HG03558 (cell line): ENCODE results near the gene DDX56.

Experiments
- ATAC-seq: cut with Tn5 transposase; IDR thresholded peaks from one replicate; pipeline ENCODE4 v1.9.1; 2021; ENCODE audit warnings: moderate number of reproducible peaks; ENCODE audit not compliant: unreplicated experiment; ENCODE audit errors: extremely low read depth

DDX56 gene, protein sequence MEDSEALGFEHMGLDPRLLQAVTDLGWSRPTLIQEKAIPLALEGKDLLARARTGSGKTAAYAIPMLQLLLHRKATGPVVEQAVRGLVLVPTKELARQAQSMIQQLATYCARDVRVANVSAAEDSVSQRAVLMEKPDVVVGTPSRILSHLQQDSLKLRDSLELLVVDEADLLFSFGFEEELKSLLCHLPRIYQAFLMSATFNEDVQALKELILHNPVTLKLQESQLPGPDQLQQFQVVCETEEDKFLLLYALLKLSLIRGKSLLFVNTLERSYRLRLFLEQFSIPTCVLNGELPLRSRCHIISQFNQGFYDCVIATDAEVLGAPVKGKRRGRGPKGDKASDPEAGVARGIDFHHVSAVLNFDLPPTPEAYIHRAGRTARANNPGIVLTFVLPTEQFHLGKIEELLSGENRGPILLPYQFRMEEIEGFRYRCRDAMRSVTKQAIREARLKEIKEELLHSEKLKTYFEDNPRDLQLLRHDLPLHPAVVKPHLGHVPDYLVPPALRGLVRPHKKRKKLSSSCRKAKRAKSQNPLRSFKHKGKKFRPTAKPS

DNA sequence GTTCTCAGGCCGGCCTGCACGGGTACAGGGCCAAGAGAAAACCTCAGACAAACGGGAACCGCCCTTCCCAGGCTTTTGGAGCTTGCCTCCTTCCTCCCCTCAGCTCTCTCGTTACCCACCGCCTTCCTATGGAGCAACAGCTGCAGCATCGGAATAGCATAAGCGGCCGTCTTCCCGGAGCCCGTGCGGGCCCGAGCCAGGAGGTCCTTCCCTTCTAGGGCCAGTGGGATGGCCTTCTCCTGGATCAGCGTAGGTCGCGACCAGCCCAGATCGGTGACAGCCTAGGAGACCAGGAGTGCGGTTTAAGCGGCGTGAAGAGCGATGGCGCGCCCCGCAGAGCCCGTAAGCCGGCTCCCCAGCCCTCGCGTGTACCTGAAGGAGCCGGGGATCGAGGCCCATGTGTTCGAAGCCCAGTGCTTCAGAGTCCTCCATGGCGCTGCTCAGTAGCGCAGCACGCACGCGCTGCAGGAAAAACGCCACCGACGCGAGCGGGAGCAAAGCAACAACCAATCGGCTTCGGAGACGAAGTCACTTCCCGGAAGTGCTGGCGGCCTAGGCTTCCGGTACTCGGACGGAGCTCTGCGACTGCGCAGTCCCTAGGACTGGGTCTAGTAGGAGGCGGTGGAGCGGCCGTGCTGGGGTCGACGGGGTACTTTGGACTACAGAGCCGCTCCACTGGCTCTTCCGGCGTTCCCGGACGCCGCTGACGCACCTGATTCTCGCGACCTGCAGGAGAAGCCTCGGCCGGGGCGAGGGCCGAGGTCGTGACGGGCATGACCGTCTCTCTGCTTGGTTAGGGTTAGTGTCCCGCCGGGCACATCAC, at the start of gene DDX56:
DDX56 (minus strand) TSS at position 445 of the 823 bp plus-strand sequence; CDS start at position 432, 13 bp downstream.
- peak; percentile 86 for ATAC-seq

DNA sequence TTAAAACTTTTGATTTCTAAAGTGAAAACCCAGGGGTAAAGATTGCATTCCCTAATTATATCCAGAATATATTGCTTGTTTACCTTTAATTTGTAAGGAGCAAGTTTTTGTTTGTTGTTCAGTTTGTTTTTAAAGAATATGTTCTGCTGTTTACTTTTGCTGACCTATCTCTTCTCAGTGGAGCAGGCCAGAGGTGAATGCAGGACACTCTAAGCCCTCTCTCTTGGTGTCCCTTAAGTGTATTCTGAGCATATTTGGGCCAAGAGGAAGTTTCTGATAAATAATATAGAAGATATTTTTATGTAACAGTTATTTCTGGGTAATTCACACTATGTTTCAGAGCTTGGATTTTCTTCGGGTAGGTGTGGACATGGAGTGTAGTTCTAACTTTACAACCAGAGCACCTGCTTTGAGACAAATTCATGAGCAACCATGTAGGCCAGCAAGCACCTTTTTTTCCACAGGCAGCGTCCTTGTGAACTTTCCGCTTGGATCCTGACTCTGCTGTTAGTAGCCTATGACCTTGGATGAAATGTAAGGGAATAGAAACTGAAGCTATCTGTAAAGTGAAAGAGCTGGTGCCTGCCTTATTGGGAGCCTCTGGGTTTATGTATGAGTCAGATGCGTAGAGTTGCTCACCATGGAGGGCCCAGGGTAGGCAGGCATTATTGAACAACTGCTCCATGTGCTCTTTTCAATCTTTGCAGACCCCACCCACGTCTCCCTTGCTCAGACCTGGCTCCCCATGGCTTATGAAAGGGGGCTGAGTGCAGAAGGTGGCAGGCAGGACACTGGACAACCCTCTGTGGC, 48.8 kb upstream of the DDX56 start:
- ATAC-seq, result no peak

DNA sequence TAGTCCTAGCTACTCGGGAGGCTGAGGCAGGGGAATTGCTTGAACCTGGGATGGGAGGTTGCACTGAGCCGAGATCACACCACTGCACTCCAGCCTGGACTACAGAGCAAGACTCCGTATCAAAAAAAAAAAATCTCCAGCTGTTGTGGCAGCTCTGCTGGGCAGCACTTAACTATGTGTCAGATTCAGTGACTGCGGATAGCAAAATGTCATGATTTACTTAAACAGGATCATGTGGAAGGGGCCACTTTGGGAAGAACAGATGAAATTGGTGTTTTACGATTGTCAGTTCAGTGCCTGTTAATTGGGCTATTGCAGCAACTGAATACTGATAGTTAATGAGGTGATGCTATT, 48.0 kb upstream of the DDX56 start:
- no peak for ATAC-seq

DNA sequence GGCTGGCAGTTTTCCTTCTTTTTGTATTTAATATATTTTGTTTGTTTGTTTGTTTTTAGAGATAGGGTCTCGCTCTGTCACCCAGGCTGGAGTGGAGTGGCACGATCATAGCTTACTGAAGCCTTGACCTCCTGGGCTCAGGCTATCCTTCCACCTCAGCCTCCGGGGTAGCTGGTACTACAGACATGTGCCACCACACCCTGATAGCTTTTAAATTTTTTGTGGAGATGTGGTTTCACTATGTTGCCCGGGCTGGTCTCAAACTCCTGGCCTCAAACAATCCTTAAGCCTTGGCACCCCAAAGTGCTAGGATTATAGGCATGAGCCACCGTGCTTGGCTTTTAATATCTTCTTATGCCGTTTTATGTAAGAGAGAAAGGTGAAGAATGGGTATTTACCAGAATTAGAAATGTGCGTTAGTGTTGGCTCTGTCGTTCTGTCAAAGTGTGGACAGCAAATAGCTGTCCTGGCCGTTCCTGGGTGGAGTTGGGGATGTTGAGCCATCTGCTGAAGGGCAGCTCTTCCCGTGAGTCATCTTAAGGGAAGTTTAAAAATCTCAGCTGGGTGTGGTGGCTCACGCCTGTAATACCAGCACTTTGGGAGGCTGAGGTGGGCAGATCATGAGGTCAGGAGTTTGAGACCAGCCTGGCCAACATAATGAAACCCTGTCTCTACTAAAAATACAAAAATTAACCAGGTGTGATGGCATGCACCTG, 47.5 kb upstream of the DDX56 start:
- ATAC-seq, result no peak

DNA sequence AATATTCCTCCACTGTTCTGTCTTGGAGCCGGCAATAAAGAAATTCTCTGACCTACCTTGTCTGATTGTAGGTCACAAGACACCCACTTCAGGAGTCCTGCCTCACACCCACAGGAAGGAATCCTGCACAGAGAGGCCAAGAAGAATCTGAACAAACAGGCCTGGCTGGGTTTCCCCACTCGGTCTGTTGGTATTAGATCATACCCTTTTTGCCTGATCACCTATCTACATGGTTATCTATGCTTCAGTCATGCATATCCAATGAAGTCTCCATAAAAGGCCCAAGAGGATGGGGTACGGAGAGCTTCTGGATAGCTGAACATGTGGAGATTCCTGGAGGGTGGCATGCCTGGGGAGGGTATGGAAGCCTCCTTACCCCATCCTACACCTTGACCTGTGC, 45.0 kb upstream of the DDX56 start:
- no peak for ATAC-seq

DNA sequence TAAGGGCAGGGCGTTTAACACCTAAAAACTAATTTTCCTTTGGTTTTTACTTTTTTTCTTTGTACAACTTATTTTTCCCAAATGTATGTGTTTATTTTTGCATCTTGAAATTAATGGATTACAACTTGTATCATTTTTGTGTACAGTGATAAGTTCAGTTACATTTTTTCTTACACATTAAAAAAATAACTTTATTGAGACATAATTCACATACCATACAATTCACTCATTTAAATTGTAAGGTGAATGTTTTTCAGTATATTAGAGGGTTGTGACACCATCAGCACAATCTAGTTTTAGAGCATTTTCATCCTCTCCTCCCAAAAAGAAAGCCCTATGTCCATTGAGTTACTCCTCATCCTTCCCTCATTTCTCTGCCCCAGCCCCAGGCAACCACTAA, 44.3 kb upstream of the DDX56 start:
- ATAC-seq, result no peak

DNA sequence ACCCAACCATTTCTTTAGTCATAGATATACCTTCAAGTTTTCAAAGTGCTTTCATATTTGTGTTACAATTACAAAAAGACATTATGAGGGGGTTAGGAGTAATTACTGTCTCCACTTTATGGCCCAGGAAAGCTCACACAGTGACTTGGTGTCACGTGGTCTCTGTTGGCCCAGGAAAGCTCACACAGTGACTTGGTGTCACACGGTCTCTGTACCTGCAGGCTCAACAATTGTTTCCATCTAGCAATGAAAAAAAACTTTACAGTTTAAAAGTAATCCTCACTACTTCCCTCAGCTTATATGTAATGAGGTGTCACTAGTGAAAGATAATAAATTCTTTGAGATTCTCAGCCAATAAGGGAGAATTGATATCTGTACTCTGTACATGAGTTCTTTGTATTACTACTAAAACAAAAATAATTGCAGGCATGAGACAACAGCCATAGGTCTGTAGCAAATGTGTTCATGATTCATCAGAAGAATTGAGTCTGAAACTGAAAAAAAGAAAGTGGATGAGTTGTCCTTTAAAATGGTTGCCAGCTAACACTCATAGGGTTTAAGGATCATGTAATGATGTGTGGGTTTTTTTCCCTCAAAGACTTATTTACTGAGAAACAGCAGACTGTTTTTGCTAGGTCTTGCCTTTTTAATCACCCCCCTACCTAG, 43.6 kb upstream of the DDX56 start:
- ATAC-seq, result no peak

DNA sequence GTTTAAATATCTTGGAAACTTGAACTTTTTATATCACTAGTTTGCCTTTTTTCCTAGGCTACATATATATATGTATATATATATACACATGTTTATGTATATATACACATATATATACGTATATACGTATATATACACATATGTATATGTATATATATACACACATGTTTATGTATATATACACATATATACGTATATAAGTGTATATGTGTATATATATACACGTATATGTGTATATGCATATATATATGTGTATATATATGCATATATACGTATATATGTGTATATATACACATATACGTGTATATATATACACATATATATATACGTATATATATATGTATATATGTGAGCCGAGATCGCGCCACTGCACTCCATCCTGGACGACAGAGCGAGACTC, 42.8 kb upstream of the DDX56 start:
- ATAC-seq, result no peak

DNA sequence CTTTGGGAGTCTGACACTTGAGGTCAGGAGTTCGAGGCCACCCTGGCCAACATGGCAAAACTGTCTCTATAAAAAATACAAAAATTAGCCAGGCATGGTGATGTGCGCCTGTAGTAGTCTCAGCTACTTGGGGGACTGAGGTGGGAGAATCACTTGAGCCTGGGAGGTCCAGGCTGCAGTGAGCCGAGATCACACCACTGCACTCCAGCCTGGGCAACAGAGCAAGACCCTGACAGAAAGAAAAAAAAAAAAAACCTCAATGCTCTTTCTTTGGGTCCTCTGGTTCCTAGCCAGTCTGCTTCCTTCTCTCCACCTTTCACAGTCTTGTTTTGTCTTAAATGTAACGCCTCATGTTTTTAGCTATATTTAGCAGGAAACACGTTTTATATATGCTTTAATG, 42.1 kb upstream of the DDX56 start:
- ATAC-seq, result no peak

DNA sequence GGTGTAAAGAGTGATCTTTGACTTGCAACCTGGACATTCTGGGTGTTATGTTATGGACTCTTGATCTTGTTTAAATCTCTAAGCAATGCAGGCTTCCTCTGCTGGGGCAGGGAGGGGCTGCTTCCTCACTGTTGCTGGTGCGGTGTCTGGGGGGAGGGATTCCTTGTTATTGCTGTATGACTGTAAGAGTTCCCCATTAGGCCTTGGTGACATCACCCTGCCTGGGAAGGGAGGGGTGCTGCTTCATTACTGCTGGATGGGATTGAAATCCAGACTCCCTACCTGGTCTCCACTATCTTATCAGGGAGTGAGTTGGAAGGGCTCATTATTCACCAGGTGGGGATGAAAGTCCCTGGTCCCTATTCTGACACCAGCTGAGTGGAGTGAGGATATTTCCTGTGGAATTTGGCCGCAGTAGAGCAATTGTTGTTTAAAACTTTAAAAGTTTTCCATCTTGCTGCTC, 41.5 kb upstream of the DDX56 start:
- no peak for ATAC-seq

DNA sequence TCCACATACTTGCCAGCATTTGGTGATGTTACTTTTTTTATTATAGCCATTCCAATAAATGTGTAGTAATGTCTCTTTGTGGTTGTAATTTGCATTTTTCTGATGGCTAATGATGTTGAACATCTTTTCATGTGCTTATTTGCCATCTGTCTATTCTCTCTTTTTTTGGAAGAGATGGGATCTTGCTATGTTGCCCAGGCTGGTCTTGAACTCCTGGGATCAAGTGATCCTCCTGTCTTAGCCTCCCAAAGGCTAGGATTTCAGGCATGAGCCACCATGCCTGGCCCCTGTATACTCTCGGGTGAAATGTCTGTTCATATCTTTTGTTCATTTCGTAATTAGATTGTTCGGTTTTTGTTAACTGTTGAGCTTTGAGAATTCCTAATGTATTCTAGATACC, 36.1 kb upstream of the DDX56 start:
- no peak for ATAC-seq

DNA sequence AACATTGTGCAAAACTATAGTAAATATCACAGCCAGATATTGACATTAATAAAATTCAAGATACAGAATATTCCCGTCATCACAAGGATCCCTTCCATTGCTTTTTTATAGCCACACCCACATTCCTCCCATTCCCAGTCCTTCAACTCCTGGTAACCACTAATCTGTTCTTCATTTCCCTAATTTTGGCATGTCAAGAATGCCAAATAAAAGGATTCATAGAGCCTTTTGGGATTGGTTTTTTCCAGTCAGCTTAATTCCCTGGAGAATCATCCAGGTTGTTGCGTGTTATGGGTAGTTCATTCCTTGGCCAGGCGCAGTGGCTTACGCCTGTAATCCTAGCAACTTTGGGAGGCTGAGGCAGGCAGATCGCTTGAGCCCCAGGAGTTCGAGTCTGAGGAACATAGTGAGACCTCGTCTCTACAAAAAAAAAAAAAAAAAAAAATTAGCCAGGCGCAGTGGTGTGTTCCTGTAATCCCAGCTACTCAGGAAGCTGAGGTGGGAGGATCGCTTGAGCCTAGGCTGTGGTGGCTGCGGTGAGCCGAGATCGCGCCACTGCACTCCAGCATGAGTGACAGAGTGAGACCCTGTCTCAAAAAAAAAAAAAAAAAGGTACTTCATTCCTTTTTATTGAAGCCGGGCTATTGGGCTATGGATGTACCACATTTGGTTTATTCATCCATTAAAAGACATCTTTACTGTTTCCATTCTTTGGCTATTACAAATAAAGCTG, 35.4 kb upstream of the DDX56 start:
- ATAC-seq, result no peak

DNA sequence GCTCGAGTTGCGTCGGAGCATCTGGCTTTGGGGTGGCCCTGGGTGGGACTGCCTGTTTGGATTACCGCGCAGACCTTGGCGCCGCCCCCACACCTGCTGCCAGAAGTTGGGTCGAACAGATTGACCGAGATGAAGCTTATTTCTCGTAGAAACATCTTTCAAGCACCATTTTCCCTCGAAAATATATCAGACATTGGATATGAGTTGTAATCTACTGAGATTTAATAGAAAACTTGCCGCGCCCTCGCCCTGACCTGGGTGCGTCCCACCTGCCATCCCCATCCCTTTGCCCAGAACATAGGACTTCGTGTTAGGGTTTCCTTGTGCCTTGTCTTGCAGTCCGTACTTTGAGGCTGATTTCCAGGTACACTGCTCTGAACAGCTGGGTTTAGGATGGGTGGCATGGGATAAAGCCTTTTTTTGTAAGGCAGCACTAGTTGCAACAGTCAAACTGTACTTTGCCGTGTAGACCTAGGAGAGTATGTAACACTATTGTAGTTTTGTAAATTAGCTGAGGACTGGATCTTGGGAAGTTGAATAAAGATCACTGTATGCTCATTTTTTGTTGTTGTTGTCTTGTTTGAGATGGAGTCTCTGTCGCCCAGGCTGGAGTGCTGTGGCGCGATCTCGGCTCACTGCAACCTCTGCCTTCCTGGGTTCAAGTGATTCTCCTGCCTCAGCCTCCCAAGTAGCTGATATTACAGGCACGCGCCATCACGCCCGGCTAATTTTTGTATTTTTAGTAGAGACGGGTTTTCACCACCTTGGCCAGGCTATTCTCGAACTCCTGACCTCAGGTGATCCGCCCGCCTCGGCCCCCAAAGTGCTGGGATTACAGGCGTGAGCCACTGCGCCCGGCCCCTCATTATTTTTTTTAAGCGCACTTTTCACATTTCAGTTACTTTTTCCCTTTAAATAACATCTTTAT, 33.7 kb upstream of the DDX56 start:
- no peak for ATAC-seq

DNA sequence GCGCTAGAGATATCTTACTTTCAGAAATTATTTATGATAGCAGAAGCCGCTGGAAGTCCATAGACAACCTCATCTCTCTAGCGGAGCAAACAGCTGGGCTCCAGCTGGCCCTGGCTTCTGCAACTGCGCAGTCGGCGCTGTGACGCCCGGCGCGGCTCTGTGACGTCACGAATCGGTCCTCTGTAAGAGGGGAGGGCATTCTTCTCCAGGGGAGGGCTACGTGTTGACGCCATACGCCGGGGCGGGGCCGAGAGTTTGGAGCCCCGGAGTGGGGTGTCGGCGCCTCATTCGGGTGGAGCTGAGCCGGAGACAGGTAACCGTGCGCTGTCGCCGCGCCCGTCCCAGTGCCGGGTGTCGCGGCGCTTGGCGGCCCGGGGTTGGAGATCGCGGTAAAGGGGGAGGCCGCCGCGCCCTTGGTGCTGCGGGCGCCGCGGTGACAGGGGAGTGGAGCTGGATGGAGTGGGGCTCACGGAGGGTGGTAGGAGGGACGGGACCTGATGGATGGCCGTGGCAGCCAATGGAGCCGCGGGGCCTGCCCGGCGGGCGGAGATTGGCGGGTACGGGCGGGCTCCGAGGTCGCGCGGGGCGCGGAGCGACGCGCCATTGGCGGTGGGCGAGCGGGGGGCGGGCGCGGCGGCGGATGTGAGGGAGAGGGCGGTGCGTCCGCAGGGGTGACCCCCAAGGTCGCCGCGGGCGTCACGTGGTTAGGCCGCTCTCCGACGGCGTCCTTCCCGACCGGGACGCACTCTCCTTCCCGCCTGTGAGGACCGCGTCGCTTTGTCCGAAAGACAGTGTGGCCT, 32.8 kb upstream of the DDX56 start, which contains the start of gene OGDH:
OGDH (plus strand) TSS at position 287 of the 800 bp plus-strand sequence. CDS start 17,717 bp downstream, outside the sequence.
- ATAC-seq, result peak; percentile 89

DNA sequence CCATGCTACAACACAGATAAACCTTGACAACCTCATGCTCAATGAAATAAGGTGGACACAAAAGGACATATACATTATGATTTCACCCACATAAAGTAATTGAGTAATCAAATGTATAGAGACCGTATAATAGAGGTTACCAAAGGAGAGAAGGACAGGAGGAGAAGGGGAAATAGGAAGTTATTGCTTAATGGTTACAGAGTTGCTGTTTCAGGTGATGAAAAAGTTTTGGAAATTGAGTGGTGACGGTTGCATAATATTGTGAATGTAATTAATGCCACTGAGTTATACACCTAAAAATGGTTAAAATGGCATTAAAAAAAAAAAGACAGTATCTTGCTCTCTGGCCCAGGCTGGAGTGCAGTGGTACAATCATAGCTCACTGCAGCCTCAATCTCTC, 31.2 kb upstream of the DDX56 start:
- no peak for ATAC-seq

DNA sequence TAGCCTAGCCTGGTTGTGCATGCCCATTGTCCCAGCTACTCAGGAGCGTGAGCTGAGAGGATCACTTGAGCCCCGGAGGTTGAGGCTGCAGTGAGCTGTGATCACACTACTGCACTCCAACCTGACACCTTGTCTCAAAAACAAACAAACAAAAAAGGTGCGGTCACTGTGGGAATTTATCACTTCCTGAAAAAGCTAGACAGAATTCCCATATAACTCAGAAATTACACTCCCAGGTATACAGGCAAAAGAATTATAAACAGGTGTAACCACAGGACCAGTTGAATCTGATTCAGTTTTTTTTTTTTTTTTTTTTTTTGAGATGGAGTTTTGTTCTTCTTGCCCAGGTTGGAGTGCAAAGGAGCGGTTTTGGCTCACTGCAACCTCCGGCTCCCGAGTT, 29.5 kb upstream of the DDX56 start:
- no peak for ATAC-seq

DNA sequence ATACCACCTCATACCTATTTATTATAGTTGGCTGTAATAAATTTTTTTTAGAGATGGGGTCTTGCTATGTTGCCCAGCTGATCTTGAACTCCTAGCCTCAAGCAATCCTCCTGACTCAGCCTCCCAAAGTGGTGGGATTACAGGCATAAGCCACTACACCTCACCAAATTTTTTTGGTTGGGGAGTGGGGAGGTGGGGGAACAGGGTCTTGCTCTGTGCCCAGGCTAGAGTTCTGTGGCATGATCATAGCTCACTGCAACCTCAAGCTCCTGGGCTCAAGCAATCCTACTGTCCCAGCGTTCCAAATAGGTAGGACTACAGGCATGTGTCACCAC, 28.8 kb upstream of the DDX56 start:
- ATAC-seq, result no peak
